HG02973 (cell line): ENCODE measurements around the gene NAGPA.
"Not testable (repeated sequence)": the region's sequence is repeated elsewhere in the genome, so short reads cannot be mapped to it uniquely, and the experiment has no call there.

Experiments
- ATAC-seq: cut with Tn5 transposase; IDR thresholded peaks from one replicate; pipeline ENCODE4 v1.9.1; 2021; ENCODE audit warnings: moderate library complexity; ENCODE audit not compliant: unreplicated experiment

NAGPA gene

GRCh38 chr16:5033256-5034166 lies at the start of gene NAGPA:
NAGPA (minus strand) TSS chr16:5033935; CDS start chr16:5033914, 21 bp downstream.
- ATAC-seq = peak; percentile 86

- ATAC-seq = not testable (repeated sequence)
Measured at GRCh38 chr16:5080996-5081395, 47.3 kb upstream of the NAGPA start.

GRCh38 chr16:5080461-5080860 lies 46.7 kb upstream of the NAGPA start:
- ATAC-seq = not testable (repeated sequence)

GRCh38 chr16:5078626-5079025 lies 44.9 kb upstream of the NAGPA start:
- no peak for ATAC-seq

GRCh38 chr16:5077304-5077703 lies 43.6 kb upstream of the NAGPA start:
- ATAC-seq = no peak

- no peak for ATAC-seq
Measured at GRCh38 chr16:5075637-5076036, 41.9 kb upstream of the NAGPA start.

GRCh38 chr16:5073771-5074170 lies 40.0 kb upstream of the NAGPA start:
- not testable (repeated sequence) for ATAC-seq

GRCh38 chr16:5073279-5073629 lies 39.5 kb upstream of the NAGPA start:
- ATAC-seq = no peak

- no peak for ATAC-seq
Measured at GRCh38 chr16:5072334-5073278, 38.9 kb upstream of the NAGPA start.

- ATAC-seq = peak; percentile 76
Measured at GRCh38 chr16:5071681-5072333, 38.1 kb upstream of the NAGPA start, which contains the start of gene ALG1. ALG1 (plus strand) TSS chr16:5071843; CDS start chr16:5071850, 7 bp downstream.

- ATAC-seq = no peak
Measured at GRCh38 chr16:5071341-5071680, 37.6 kb upstream of the NAGPA start.

- no peak for ATAC-seq
Measured at GRCh38 chr16:5070431-5071186, 36.9 kb upstream of the NAGPA start.

- no peak for ATAC-seq
Measured at GRCh38 chr16:5069854-5070253, 36.1 kb upstream of the NAGPA start.

- ATAC-seq = no peak
Measured at GRCh38 chr16:5069048-5069447, 35.3 kb upstream of the NAGPA start.

GRCh38 chr16:5066511-5066910 lies 32.8 kb upstream of the NAGPA start:
- no peak for ATAC-seq

- no peak for ATAC-seq
Measured at GRCh38 chr16:5065813-5066212, 32.1 kb upstream of the NAGPA start, which contains the start of gene C16orf89. C16orf89 (minus strand) TSS chr16:5065956; CDS start chr16:5065908, 48 bp downstream.

GRCh38 chr16:5065326-5065725 lies 31.6 kb upstream of the NAGPA start:
- no peak for ATAC-seq

GRCh38 chr16:5064915-5065314 lies 31.2 kb upstream of the NAGPA start:
- no peak for ATAC-seq

GRCh38 chr16:5062790-5063765 lies 29.3 kb upstream of the NAGPA start:
- ATAC-seq = no peak
